KMS-11 (cell line): ENCODE data around the gene CCDC8.

Experiments
- H2AFZ ChIP-seq: fragments of 200-600 bp; sonication (generic); 2 replicates; pipeline ENCODE4 v1.6.1; 2016; ENCODE audit warnings: antibody characterized with exemption, mixed run types, low read depth
- H3K27ac ChIP-seq: fragments of 200-600 bp; sonication (generic); 2 replicates; pipeline ENCODE4 v1.6.1; 2016; ENCODE audit warnings: mild to moderate bottlenecking, mixed run types
- H3K27me3 ChIP-seq: fragments of 200-600 bp; sonication (generic); 2 replicates; pipeline ENCODE4 v1.6.1; 2017; ENCODE audit warnings: mild to moderate bottlenecking, low read depth, mixed run types, moderate library complexity; ENCODE audit not compliant: insufficient read depth
- H3K36me3 ChIP-seq: fragments of 200-600 bp; sonication (generic); 2 replicates; pipeline ENCODE4 v1.6.1; 2017; ENCODE audit warnings: mild to moderate bottlenecking, mixed run types; ENCODE audit not compliant: insufficient read depth
- H3K4me1 ChIP-seq: fragments of 200-600 bp; sonication (generic); 2 replicates; pipeline ENCODE4 v1.6.1; 2016; ENCODE audit warnings: mild to moderate bottlenecking, low read depth, mixed run types; ENCODE audit not compliant: poor library complexity, severe bottlenecking
- H3K4me2 ChIP-seq: fragments of 200-600 bp; sonication (generic); 2 replicates; pipeline ENCODE4 v1.7.0; 2016; ENCODE audit warnings: mild to moderate bottlenecking, mixed run types
- H3K4me3 ChIP-seq: fragments of 200-600 bp; sonication (generic); IDR thresholded peaks from 2 replicates; pipeline ENCODE4 v1.6.1; 2017; ENCODE audit warnings: low read depth, low read length, mixed read lengths; ENCODE audit not compliant: insufficient read depth
- H3K79me2 ChIP-seq: fragments of 200-600 bp; sonication (generic); 2 replicates; pipeline ENCODE4 v1.6.1; 2016; ENCODE audit warnings: low read depth, mixed run types; ENCODE audit not compliant: insufficient read depth
- H3K9ac ChIP-seq: fragments of 200-600 bp; sonication (generic); 2 replicates; pipeline ENCODE4 v1.6.1; 2016; ENCODE audit warnings: mild to moderate bottlenecking, mixed run types
- H4K20me1 ChIP-seq: fragments of 200-600 bp; sonication (generic); 2 replicates; pipeline ENCODE4 v1.6.1; 2016; ENCODE audit warnings: mild to moderate bottlenecking, mixed run types; ENCODE audit not compliant: insufficient read depth
- CTCF ChIP-seq: fragments of 200-600 bp; sonication (generic); conservative IDR thresholded peaks from 2 replicates; pipeline ENCODE4 v1.6.1; 2017; ENCODE audit warnings: low read depth, mild to moderate bottlenecking, antibody characterized with exemption, low read length, moderate library complexity, mixed read lengths

CCDC8 gene

GRCh38 chr19:46387713-46388130, 25.6 kb downstream of the CCDC8 start:
- Histone ChIP-seq H3K27ac (no peak overlapping the region), H2AFZ (no peak overlapping the region), H3K4me2 (no peak overlapping the region), H3K79me2 (no peaks in the 10 kb centered on the region), H3K4me1 (no peaks in the 10 kb centered on the region), H3K36me3 (peaks cover 7% of the 10 kb centered on the region; the same call in 1 of the 2 replicates), H4K20me1 (no peaks in the 10 kb centered on the region), H3K9ac (no peak overlapping the region), H3K27me3 (no peaks in the 10 kb centered on the region), H3K4me3 (no peak overlapping the region)
- no peak for TF ChIP-seq CTCF

GRCh38 chr19:46386996-46387712, 26.2 kb downstream of the CCDC8 start:
- H3K4me1 ChIP-seq, result no peaks in the 10 kb centered on the region
- H3K36me3 ChIP-seq, result peaks cover 7% of the 10 kb centered on the region; the same call in 1 of the 2 replicates
- no peaks in the 10 kb centered on the region for H3K79me2 ChIP-seq

GRCh38 chr19:46386151-46386550, 27.2 kb downstream of the CCDC8 start:
- no peak for TF ChIP-seq CTCF
- H3K36me3 ChIP-seq, result peaks cover 7% of the 10 kb centered on the region; the same call in 1 of the 2 replicates
- no peak overlapping the region for H3K27ac ChIP-seq
- no peak overlapping the region for H3K9ac ChIP-seq
- H3K4me3 ChIP-seq, result no peak overlapping the region
- H3K4me1 ChIP-seq, result no peaks in the 10 kb centered on the region
- no peak overlapping the region for H3K4me2 ChIP-seq
- H3K79me2 ChIP-seq, result 0 out of 2 replicates have a peak, but pooled peaks cover 3% of the 10 kb centered on the region
- H4K20me1 ChIP-seq, result no peaks in the 10 kb centered on the region
- H2AFZ ChIP-seq, result no peak overlapping the region
- H3K27me3 ChIP-seq, result no peaks in the 10 kb centered on the region

More at GRCh38 chr19:46386996-46387712, 26.2 kb downstream of the CCDC8 start:
- H3K9ac ChIP-seq, result no peak overlapping the region
- no peak overlapping the region for H2AFZ ChIP-seq
- H4K20me1 ChIP-seq, result no peaks in the 10 kb centered on the region
- no peak overlapping the region for H3K4me3 ChIP-seq
- H3K4me2 ChIP-seq, result no peak overlapping the region
- H3K27me3 ChIP-seq, result no peaks in the 10 kb centered on the region
- no peak for TF ChIP-seq CTCF
- no peak overlapping the region for H3K27ac ChIP-seq

GRCh38 chr19:46385636-46386035, 27.7 kb downstream of the CCDC8 start:
- H3K79me2 ChIP-seq, result 0 out of 2 replicates have a peak, but pooled peaks cover 8% of the 10 kb centered on the region
- H2AFZ ChIP-seq, result no peak overlapping the region
- H3K9ac ChIP-seq, result no peak overlapping the region
- H3K27me3 ChIP-seq, result no peaks in the 10 kb centered on the region
- peaks cover 7% of the 10 kb centered on the region; the same call in 1 of the 2 replicates for H3K36me3 ChIP-seq
- H3K4me2 ChIP-seq, result no peak overlapping the region
- no peaks in the 10 kb centered on the region for H3K4me1 ChIP-seq
- no peak overlapping the region for H3K27ac ChIP-seq
- no peaks in the 10 kb centered on the region for H4K20me1 ChIP-seq
- no peak for TF ChIP-seq CTCF
- no peak overlapping the region for H3K4me3 ChIP-seq
